Stimulated activated CD4-positive, alpha-beta T cell treated with anti-CD3 and anti-CD28 coated beads, Interleukin-1b, Interleukin-23, amount 100 ng/mL, for 24 hours (primary cell): Measurements from ENCODE around the gene SLC32A1.
A peak's percentile ranks its signal among the peaks of the same experiment; 100 is the strongest.

Experiments used
- DNase-seq, 4 experiments: peaks; one replicate each; pipeline ENCODE4 v3.0.0-alpha.2; 2020; ENCODE audit warnings: low read depth in 4 of 4, low spot score in 1 of 4

SLC32A1 gene

GRCh38 chr20:38725148-38725901, 1.0 kb downstream of the SLC32A1 start:
- no peak for DNase-seq

- DNase-seq: peak in 1 of 4 experiments; percentile 40
These were observed 1.9 kb downstream of the SLC32A1 start for GRCh38 chr20:38725931-38726803.

GRCh38 chr20:38726804-38727606, 2.7 kb downstream of the SLC32A1 start:
- DNase-seq: peak in 3 of 4 experiments; percentile 42 to 73 (median 47)

- DNase-seq: no peak
These were observed 3.4 kb downstream of the SLC32A1 start for GRCh38 chr20:38727607-38728190.

- DNase-seq: no peak
These were observed 4.0 kb downstream of the SLC32A1 start for GRCh38 chr20:38728191-38728781.

GRCh38 chr20:38728911-38729642, 4.8 kb downstream of the SLC32A1 start:
- DNase-seq: no peak

GRCh38 chr20:38729767-38730166, 5.5 kb downstream of the SLC32A1 start:
- DNase-seq: no peak

- no peak for DNase-seq
These were observed 6.1 kb downstream of the SLC32A1 start for GRCh38 chr20:38730167-38730988.

GRCh38 chr20:38730989-38731737, 6.9 kb downstream of the SLC32A1 start:
- DNase-seq: peak; percentile 65 to 85 (median 72)

- no peak for DNase-seq
These were observed 7.4 kb downstream of the SLC32A1 start for GRCh38 chr20:38731738-38732113.

GRCh38 chr20:38732981-38733380, 8.7 kb downstream of the SLC32A1 start:
- no peak for DNase-seq

GRCh38 chr20:38735172-38735571, 10.9 kb downstream of the SLC32A1 start:
- no peak for DNase-seq

- DNase-seq: no peak
These were observed 13.6 kb downstream of the SLC32A1 start for GRCh38 chr20:38737887-38738286.

- no peak for DNase-seq
These were observed 21.5 kb downstream of the SLC32A1 start for GRCh38 chr20:38745757-38746156.

- no peak for DNase-seq
These were observed 23.3 kb downstream of the SLC32A1 start for GRCh38 chr20:38747495-38748096.

- peak; percentile 93 to 99 (median 94) for DNase-seq
These were observed 24.0 kb downstream of the SLC32A1 start, which contains the start of gene ACTR5 for GRCh38 chr20:38748097-38748860. TSS of gene ACTR5 (plus strand) at chr20:38748460. CDS start at chr20:38748479, 19 bp downstream.

- DNase-seq: peak in 2 of 4 experiments; percentile 46 to 51
These were observed 24.5 kb downstream of the SLC32A1 start for GRCh38 chr20:38748861-38749149.
